Loucy (cell line): ENCODE data around the gene TFPI.

ENCODE experiments used
- EZH2phosphoT487 ChIP-seq: fragments of 200-600 bp; IDR thresholded peaks from 2 replicates; pipeline ENCODE4 v1.6.1; 2018; ENCODE audit warnings: antibody characterized with exemption, mild to moderate bottlenecking, moderate library complexity, borderline replicate concordance
- TF ChIP-seq, protein P1 (sequence below): fragments of 200-600 bp; sonication (generic); conservative IDR thresholded peaks from 2 replicates; pipeline ENCODE4 v1.5.1; 2014; ENCODE audit warnings: mild to moderate bottlenecking, antibody characterized with exemption, low read length

DNA sequence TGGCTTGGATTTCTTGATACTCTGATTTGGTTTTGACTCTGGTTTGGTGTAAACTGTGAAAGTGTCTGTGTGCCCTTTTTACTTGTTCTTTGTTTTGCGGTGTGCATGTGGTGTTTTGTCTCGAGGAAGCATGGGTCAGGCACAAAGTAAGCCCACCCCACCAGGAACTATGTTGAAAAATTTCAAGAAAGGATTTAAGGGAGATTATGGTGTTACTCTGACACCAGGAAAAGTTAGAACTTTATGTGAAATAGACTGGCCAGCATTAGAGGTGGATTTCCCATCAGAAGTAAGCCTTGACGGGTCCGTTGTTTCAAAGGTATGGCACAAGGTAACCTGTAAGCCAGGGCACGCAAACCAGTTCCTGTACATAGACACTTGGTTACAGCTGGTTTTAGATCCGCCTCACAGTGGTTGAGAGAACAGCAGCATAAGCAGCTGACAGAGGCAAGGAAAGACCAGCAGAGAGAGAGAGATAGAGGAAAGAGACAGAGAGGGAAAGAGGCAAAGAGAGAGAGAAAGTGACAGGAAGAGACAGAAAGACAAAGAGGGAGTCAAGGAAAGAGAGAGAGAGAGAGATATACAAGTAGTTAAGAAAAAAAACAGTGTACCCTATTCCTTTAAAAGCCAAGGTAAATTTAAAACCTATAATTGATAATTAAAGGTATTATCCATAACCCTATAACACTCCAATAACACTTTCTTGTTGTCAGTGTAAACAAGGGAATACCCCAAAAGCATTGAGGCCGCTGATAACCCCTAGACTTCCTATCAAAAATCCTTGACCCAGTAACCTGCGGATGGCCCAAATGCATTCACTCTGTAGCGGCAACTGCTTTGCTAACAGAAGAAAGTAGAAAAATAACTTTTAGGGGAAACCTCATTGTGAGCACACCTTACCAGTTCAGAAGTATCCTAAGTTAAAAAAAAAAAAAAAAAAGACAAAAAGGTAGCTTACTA, 42.6 kb downstream of the TFPI start:
- TF ChIP-seq, protein P1, sequence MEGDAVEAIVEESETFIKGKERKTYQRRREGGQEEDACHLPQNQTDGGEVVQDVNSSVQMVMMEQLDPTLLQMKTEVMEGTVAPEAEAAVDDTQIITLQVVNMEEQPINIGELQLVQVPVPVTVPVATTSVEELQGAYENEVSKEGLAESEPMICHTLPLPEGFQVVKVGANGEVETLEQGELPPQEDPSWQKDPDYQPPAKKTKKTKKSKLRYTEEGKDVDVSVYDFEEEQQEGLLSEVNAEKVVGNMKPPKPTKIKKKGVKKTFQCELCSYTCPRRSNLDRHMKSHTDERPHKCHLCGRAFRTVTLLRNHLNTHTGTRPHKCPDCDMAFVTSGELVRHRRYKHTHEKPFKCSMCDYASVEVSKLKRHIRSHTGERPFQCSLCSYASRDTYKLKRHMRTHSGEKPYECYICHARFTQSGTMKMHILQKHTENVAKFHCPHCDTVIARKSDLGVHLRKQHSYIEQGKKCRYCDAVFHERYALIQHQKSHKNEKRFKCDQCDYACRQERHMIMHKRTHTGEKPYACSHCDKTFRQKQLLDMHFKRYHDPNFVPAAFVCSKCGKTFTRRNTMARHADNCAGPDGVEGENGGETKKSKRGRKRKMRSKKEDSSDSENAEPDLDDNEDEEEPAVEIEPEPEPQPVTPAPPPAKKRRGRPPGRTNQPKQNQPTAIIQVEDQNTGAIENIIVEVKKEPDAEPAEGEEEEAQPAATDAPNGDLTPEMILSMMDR = no peak
- TF ChIP-seq EZH2phosphoT487 = no peak
